ENCODE results near the gene MYO15B.

MYO15B gene

GRCh38 chr17:75642784-75643642 is 55.4 kb downstream of the MYO15B start:
- TF ChIP-seq CTCF (IDR thresholded peaks at IDR 0.05; ENCODE audit: insufficient read depth, low read depth, low read length, missing control alignments) = no peak
- no peak for DNase-seq (ENCODE audit: low read depth)
- no peak overlapping the region for H3K4me3 ChIP-seq (ENCODE audit: low read depth, low read length)

GRCh38 chr17:75643643-75644017 is 56.0 kb downstream of the MYO15B start:
- TF ChIP-seq CTCF (IDR thresholded peaks at IDR 0.05; ENCODE audit: insufficient read depth, low read depth, low read length, missing control alignments) = no peak
- DNase-seq (ENCODE audit: low read depth) = no peak
- no peak overlapping the region for H3K4me3 ChIP-seq (ENCODE audit: low read depth, low read length)

GRCh38 chr17:75645501-75645888 is 57.9 kb downstream of the MYO15B start:
- no peak overlapping the region for H3K4me3 ChIP-seq (ENCODE audit: low read depth, low read length)
- TF ChIP-seq CTCF (IDR thresholded peaks at IDR 0.05; ENCODE audit: insufficient read depth, low read depth, low read length, missing control alignments) = no peak
- DNase-seq (ENCODE audit: low read depth) = no peak

GRCh38 chr17:75645889-75646637 is 58.5 kb downstream of the MYO15B start:
- no peak for TF ChIP-seq CTCF (IDR thresholded peaks at IDR 0.05; ENCODE audit: insufficient read depth, low read depth, low read length, missing control alignments)
- no peak overlapping the region for H3K4me3 ChIP-seq (ENCODE audit: low read depth, low read length)
- no peak for DNase-seq (ENCODE audit: low read depth)

- DNase-seq (ENCODE audit: low read depth) = no peak
- no peak overlapping the region for H3K4me3 ChIP-seq (ENCODE audit: low read depth, low read length)
- no peak for TF ChIP-seq CTCF (IDR thresholded peaks at IDR 0.05; ENCODE audit: insufficient read depth, low read depth, low read length, missing control alignments)
Measured at GRCh38 chr17:75646638-75646992, 59.0 kb downstream of the MYO15B start.

- no peak for DNase-seq (ENCODE audit: low read depth)
- TF ChIP-seq CTCF (IDR thresholded peaks at IDR 0.05; ENCODE audit: insufficient read depth, low read depth, low read length, missing control alignments) = no peak
- no peak overlapping the region for H3K4me3 ChIP-seq (ENCODE audit: low read depth, low read length)
Measured at GRCh38 chr17:75647061-75647460, 59.5 kb downstream of the MYO15B start.
